HG03521 (cell line): Measurements from ENCODE around the gene KCTD16.

ENCODE experiments used
- ATAC-seq: cut with Tn5 transposase; IDR thresholded peaks from one replicate; pipeline ENCODE4 v1.9.1; 2021; ENCODE audit warnings: mild to moderate bottlenecking, moderate library complexity; ENCODE audit not compliant: unreplicated experiment

The KCTD16 gene

GRCh38 chr5:144162686-144163085, 8.0 kb upstream of the KCTD16 start:
- no peak for ATAC-seq

GRCh38 chr5:144166696-144167095, 4.0 kb upstream of the KCTD16 start:
- ATAC-seq: no peak

GRCh38 chr5:144167998-144168397, 2.7 kb upstream of the KCTD16 start:
- no peak for ATAC-seq

- ATAC-seq: no peak
Measured at GRCh38 chr5:144169904-144170275, 783 bp upstream of the KCTD16 start.

- no peak for ATAC-seq
Measured at GRCh38 chr5:144173766-144174165, 3.1 kb downstream of the KCTD16 start.

- ATAC-seq: no peak
Measured at GRCh38 chr5:144177548-144177947, 6.9 kb downstream of the KCTD16 start.

GRCh38 chr5:144179226-144179625, 8.6 kb downstream of the KCTD16 start:
- ATAC-seq: no peak

GRCh38 chr5:144183254-144183889, 12.7 kb downstream of the KCTD16 start:
- no peak for ATAC-seq

GRCh38 chr5:144187699-144188294, 17.1 kb downstream of the KCTD16 start:
- peak; percentile 76 for ATAC-seq

GRCh38 chr5:144189800-144190429, 19.2 kb downstream of the KCTD16 start:
- ATAC-seq: peak; percentile 21

GRCh38 chr5:144191531-144191930, 20.9 kb downstream of the KCTD16 start:
- ATAC-seq: no peak

GRCh38 chr5:144191998-144192397, 21.3 kb downstream of the KCTD16 start:
- ATAC-seq: peak; percentile 93

GRCh38 chr5:144192661-144193060, 22.0 kb downstream of the KCTD16 start:
- ATAC-seq: no peak

GRCh38 chr5:144194144-144194543, 23.5 kb downstream of the KCTD16 start:
- no peak for ATAC-seq

- ATAC-seq: no peak
Measured at GRCh38 chr5:144195448-144195847, 24.8 kb downstream of the KCTD16 start.

- no peak for ATAC-seq
Measured at GRCh38 chr5:144196612-144197011, 25.9 kb downstream of the KCTD16 start.

GRCh38 chr5:144198386-144198785, 27.7 kb downstream of the KCTD16 start:
- no peak for ATAC-seq

GRCh38 chr5:144201588-144201987, 30.9 kb downstream of the KCTD16 start:
- ATAC-seq: no peak

GRCh38 chr5:144202072-144202471, 31.4 kb downstream of the KCTD16 start:
- ATAC-seq: no peak

- no peak for ATAC-seq
Measured at GRCh38 chr5:144202726-144203125, 32.1 kb downstream of the KCTD16 start.

GRCh38 chr5:144203750-144204596, 33.3 kb downstream of the KCTD16 start:
- no peak for ATAC-seq
